BLaER1 treated with 17β-estradiol and CSF1 and Interleukin-3, amounts not matched to agents 10 nM and 100 nM (cell line): ENCODE measurements around the gene PTPRO.

Experiments
- H3K27ac ChIP-seq, 11 experiments: shearing (Covaris generic); formaldehyde crosslinking; 2 replicates each; pipeline ENCODE4 v1.8.1; 2022
- H3K27me3 ChIP-seq, 11 experiments: shearing (Covaris generic); formaldehyde crosslinking; 2 replicates each; pipeline ENCODE4 v1.8.1; 2022
- H3K36me3 ChIP-seq, 11 experiments: shearing (Covaris generic); formaldehyde crosslinking; 2 replicates each; pipeline ENCODE4 v1.8.1; 2022
- H3K4me1 ChIP-seq, 10 experiments: shearing (Covaris generic); formaldehyde crosslinking; 2 replicates each; pipeline ENCODE4 v1.8.1; 2022
- H3K4me2 ChIP-seq, 11 experiments: shearing (Covaris generic); formaldehyde crosslinking; 2 replicates each; pipeline ENCODE4 v1.8.1; 2022
- H3K4me3 ChIP-seq, 10 experiments: shearing (Covaris generic); formaldehyde crosslinking; 2 replicates each; pipeline ENCODE4 v1.8.1; 2022
- H3K9ac ChIP-seq, 11 experiments: shearing (Covaris generic); formaldehyde crosslinking; 2 replicates each; pipeline ENCODE4 v1.8.1; 2022
- H3K9me3 ChIP-seq, 11 experiments: shearing (Covaris generic); formaldehyde crosslinking; replicated peaks in 1 of 11; 2 replicates each; pipeline ENCODE4 v1.8.1; 2022
- H4K20me1 ChIP-seq, 11 experiments: shearing (Covaris generic); formaldehyde crosslinking; 2 replicates each; pipeline ENCODE4 v1.8.1; 2022
- Cebpa-rat ChIP-seq, 11 experiments: shearing (Covaris generic); IDR thresholded peaks; 2 replicates each; pipeline ENCODE4 v1.8.1; 2022

Gene PTPRO

DNA sequence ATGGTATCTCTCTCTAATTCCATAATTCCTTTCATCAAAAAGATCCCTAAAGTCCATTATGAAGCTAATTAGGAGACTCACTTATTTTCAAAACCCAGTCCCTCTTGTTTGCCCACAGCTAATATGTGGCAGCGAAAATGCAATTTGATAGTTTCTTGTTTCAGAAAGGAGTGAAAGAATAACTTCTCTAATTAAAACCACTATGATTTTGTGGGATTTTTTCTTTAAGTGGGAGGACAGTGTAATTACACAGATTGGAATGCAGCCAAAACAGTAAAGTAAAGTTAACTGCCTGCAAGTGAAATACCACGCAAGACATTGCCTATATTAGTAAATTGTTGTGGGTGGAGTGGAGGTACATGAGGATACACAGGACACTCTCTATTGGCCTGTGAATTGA is 50.0 kb downstream of the PTPRO start:
- Histone ChIP-seq H3K4me3 (no peak overlapping the region), H4K20me1 (no peaks in the 10 kb centered on the region), H3K27me3 (no peaks in the 10 kb centered on the region), H3K4me2 (no peak overlapping the region), H3K9ac (no peak overlapping the region), H3K9me3 (peaks cover 6 to 25% (median 16%) of the 10 kb centered on the region in 11 experiments; a peak in 21 of 22 replicates), H3K27ac (no peak overlapping the region), H3K36me3 (no peaks in the 10 kb centered on the region), H3K4me1 (no peaks in the 10 kb centered on the region)
- no peak for TF ChIP-seq Cebpa-rat (IDR thresholded peaks at IDR 0.05)

DNA sequence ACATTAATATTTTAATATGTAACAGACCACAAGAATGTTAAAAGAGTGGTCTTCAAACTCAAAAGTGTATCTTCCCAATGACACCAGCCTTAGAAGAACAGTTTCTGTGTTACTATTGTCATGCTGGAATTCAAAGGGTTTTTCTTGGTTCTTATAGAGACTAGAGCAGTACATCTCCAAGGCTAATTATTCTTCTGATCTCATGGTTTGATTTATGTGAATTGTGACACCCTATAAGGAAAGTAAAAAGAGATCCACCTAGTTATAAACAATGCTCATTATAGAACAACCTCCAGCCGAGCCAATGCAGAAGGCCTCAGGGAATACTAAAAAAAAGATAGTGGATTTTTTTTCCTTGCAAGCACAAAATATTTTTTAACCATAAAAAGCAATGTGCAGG is 65.5 kb downstream of the PTPRO start:
- TF ChIP-seq Cebpa-rat (IDR thresholded peaks at IDR 0.05) = no peak
- Histone ChIP-seq H3K9me3 (no peaks in the 10 kb centered on the region), H3K9ac (no peak overlapping the region), H3K4me3 (no peak overlapping the region), H3K27me3 (no peaks in the 10 kb centered on the region), H3K4me2 (no peak overlapping the region), H4K20me1 (no peaks in the 10 kb centered on the region), H3K4me1 (no peaks in the 10 kb centered on the region), H3K27ac (no peak overlapping the region), H3K36me3 (no peaks in the 10 kb centered on the region)

DNA sequence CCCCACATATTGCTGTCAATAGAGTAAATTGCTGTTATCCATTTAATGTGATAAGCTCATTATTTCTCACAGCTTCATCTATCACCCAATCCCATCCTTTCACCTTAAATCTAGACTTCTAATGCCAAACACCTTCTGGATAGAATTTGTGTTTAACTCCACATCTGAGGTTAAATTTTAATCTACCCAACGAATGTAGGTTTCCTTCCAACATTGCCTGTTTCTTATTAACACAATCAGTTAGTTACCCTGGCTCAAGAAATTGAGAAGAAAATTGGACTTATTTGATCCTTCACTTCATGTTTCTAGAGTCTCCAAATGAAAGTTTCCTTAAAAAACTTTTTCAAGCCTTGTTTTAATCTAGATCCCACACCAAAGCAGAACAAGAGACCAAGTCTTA is 67.3 kb downstream of the PTPRO start:
- Histone ChIP-seq H3K36me3 (no peaks in the 10 kb centered on the region), H3K4me1 (no peaks in the 10 kb centered on the region), H3K27ac (no peak overlapping the region), H3K9me3 (no peaks in the 10 kb centered on the region), H4K20me1 (no peaks in the 10 kb centered on the region), H3K4me2 (no peak overlapping the region), H3K9ac (no peak overlapping the region), H3K27me3 (no peaks in the 10 kb centered on the region), H3K4me3 (no peak overlapping the region)
- no peak for TF ChIP-seq Cebpa-rat (IDR thresholded peaks at IDR 0.05)

DNA sequence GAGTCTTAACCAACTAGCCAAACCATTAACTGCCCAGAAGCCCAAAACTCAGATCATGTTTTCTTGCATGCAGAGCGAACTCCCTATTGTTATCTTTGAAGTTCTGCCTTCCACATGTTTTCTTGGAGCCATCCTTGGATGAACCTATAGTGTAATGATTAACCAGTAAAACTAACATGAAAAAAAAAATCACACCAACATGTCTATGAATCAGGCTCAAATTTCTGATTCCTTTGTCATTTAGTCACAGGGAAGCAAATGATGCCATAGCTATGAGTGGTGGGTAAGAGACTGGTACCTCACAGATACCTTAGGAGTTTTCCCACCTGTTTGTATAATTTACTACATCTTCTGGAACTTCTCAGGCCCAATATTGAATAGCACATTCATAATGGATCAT is 70.7 kb downstream of the PTPRO start:
- Histone ChIP-seq H4K20me1 (no peaks in the 10 kb centered on the region), H3K36me3 (no peaks in the 10 kb centered on the region), H3K27me3 (no peaks in the 10 kb centered on the region), H3K9ac (no peak overlapping the region), H3K4me2 (no peak overlapping the region), H3K4me3 (no peak overlapping the region), H3K9me3 (no peaks in the 10 kb centered on the region), H3K4me1 (no peaks in the 10 kb centered on the region), H3K27ac (no peak overlapping the region)
- TF ChIP-seq Cebpa-rat (IDR thresholded peaks at IDR 0.05) = no peak

DNA sequence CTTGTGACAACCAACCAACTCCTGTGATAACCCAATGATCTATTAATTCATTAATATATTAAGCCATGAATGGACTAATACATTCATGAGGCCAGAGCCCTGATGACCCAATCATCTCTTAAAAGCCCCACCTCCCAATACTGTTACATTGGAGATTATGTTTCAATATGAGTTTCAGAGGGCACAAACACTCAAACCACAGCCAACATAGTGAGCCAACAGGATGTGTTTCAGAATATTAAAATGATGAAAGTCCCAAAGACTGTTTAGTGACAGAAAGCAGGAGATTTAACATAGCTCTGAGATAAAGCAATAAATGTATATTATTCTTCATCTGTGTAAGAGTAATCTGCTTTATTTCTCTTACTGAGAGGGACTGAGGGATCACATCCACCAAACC is 71.7 kb downstream of the PTPRO start:
- Histone ChIP-seq H3K4me3 (no peak overlapping the region), H3K9ac (no peak overlapping the region), H3K9me3 (no peaks in the 10 kb centered on the region), H3K27me3 (no peaks in the 10 kb centered on the region), H4K20me1 (no peaks in the 10 kb centered on the region), H3K4me2 (no peak overlapping the region), H3K36me3 (no peaks in the 10 kb centered on the region), H3K27ac (no peak overlapping the region), H3K4me1 (no peaks in the 10 kb centered on the region)
- TF ChIP-seq Cebpa-rat (IDR thresholded peaks at IDR 0.05) = no peak

DNA sequence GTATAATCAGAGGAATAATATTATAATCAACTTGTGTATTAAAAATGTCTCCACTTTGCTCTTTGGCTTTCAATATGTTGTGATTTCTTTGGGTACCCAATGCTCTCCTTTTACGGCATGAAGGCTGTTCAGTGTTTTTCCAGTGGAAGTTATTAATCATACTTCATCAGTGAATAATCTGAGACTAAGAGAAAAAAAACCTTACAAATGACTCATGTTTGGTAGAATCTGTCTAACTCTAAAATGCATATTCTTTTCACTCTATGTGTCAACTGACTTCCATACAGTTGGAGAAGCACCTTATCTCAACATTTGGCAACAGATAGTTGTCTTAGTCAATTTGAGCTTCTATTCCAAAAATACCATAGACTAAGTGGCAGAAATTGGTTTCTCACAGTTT is 82.2 kb downstream of the PTPRO start:
- Histone ChIP-seq H3K27ac (no peak overlapping the region), H3K4me1 (no peaks in the 10 kb centered on the region), H4K20me1 (no peaks in the 10 kb centered on the region), H3K9ac (no peak overlapping the region), H3K27me3 (no peaks in the 10 kb centered on the region), H3K4me2 (no peak overlapping the region), H3K9me3 (no peaks in the 10 kb centered on the region), H3K4me3 (no peak overlapping the region), H3K36me3 (no peaks in the 10 kb centered on the region)
- TF ChIP-seq Cebpa-rat (IDR thresholded peaks at IDR 0.05) = no peak

DNA sequence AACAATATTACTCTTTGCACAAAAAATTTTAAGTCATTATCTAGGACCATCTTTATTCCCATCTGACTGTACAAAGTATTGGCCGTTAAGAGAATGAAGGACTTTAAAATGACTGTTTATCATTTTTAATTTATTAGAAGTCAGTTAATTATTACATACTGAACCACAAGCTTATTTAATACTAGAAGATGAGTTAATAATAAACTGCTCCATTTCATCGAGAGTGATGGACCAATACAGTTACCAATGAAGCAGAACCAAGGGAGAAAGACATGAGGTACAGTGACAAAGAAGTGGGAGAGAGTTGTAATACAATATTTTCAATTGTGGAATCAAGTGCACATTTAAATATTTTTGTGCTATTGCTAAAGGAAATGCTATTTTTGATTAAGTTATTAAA is 83.3 kb downstream of the PTPRO start:
- no peak for TF ChIP-seq Cebpa-rat (IDR thresholded peaks at IDR 0.05)
- Histone ChIP-seq H3K27me3 (no peaks in the 10 kb centered on the region), H3K9me3 (no peaks in the 10 kb centered on the region), H3K4me1 (no peaks in the 10 kb centered on the region), H3K4me3 (no peak overlapping the region), H3K9ac (no peak overlapping the region), H4K20me1 (no peaks in the 10 kb centered on the region), H3K36me3 (no peaks in the 10 kb centered on the region), H3K27ac (no peak overlapping the region), H3K4me2 (no peak overlapping the region)

DNA sequence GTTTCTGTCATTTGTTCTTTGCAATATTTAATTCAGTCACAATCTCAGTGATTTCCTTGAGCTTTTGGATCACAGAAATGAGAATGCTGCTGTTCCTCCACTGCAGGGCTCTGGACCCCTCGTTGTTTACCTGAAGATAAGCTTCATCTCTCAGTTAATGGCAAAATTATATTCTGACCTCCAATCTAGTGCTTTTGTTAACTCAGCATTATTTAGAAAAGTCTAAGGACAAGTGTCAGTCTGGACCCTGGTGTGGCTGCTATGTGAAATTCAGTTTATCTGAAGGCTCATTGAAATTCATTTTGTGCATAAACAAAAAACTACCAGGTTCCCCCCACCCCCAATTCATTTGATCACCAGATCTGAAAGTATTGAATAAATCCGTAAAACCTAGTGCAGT is 84.7 kb downstream of the PTPRO start:
- no peak for TF ChIP-seq Cebpa-rat (IDR thresholded peaks at IDR 0.05)
- Histone ChIP-seq H3K27ac (no peak overlapping the region), H3K4me3 (no peak overlapping the region), H3K36me3 (no peaks in the 10 kb centered on the region), H3K4me2 (no peak overlapping the region), H4K20me1 (no peaks in the 10 kb centered on the region), H3K9ac (no peak overlapping the region), H3K4me1 (peaks cover 0 to 5% (median 0%) of the 10 kb centered on the region in 10 experiments; a peak in 5 of 20 replicates), H3K27me3 (no peaks in the 10 kb centered on the region), H3K9me3 (no peaks in the 10 kb centered on the region)

DNA sequence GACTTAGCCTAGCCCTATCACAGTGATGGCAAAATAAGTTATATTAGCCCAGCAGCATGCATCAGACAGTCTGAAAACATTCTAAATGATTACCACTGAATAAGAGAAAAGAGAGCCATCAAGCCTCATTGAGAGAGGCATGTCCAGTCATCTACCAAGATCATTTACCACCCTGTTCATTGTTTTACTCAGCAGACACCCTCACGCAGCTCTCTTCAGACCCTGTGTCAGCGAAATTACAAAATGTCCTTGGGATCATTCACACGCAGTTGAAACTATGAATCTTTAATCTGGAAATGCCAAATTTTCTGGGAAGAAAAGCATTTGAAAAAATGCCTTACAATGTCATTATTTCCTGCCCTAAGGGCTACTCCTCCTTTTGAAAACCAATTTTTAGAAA is 89.5 kb downstream of the PTPRO start:
- H3K27ac ChIP-seq = no peak overlapping the region
- no peaks in the 10 kb centered on the region for H3K36me3 ChIP-seq
- TF ChIP-seq Cebpa-rat (IDR thresholded peaks at IDR 0.05) = no peak
- no peak overlapping the region for H3K9ac ChIP-seq
- no peaks in the 10 kb centered on the region for H4K20me1 ChIP-seq
- H3K27me3 ChIP-seq = no peaks in the 10 kb centered on the region
- peak overlapping the region in 2 of 11 experiments; percentile 5 to 35; a peak in 4 of 22 replicates for H3K4me2 ChIP-seq
- no peaks in the 10 kb centered on the region for H3K9me3 ChIP-seq
- no peak overlapping the region for H3K4me3 ChIP-seq
- H3K4me1 ChIP-seq = peaks cover 0 to 30% (median 11%) of the 10 kb centered on the region in 10 experiments; a peak in 13 of 20 replicates

DNA sequence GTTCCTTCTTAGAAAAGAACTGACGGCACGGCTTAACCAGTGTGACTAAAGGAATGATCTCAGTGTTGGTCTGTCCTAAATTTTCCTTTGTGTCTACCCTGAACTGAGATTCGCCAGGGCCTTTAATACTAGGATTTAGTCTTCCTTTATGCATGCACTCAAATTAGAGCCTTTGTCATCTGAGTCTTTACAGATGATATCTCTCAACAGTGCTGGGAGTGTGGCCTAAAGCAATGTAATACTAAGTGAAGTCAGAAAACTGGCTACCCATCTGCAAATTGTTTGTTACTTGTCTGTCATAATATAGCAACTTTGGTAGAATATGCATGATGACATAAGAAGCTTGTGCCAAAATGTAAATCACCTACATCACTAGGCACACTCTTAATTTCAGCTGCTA is 95.4 kb downstream of the PTPRO start:
- Histone ChIP-seq H3K4me1 (peaks cover 0 to 22% (median 11%) of the 10 kb centered on the region in 10 experiments; a peak in 13 of 20 replicates), H3K9me3 (no peaks in the 10 kb centered on the region), H3K27me3 (no peaks in the 10 kb centered on the region), H3K4me2 (no peak overlapping the region), H3K27ac (no peak overlapping the region), H3K36me3 (no peaks in the 10 kb centered on the region), H3K9ac (no peak overlapping the region), H4K20me1 (no peaks in the 10 kb centered on the region), H3K4me3 (no peak overlapping the region)
- TF ChIP-seq Cebpa-rat (IDR thresholded peaks at IDR 0.05) = no peak
